HG03571 (cell line): ENCODE results near the gene GRIFIN.

Experiments used
- ATAC-seq: cut with Tn5 transposase; IDR thresholded peaks from one replicate; pipeline ENCODE4 v1.9.1; 2021; ENCODE audit not compliant: unreplicated experiment

GRIFIN gene, protein sequence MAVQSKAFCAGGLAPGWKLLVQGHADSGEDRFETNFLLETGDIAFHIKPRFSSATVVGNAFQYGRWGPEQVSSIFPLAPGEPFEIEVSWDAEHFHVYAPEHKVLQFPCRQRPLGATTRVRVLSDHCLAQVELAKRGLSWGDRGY

DNA sequence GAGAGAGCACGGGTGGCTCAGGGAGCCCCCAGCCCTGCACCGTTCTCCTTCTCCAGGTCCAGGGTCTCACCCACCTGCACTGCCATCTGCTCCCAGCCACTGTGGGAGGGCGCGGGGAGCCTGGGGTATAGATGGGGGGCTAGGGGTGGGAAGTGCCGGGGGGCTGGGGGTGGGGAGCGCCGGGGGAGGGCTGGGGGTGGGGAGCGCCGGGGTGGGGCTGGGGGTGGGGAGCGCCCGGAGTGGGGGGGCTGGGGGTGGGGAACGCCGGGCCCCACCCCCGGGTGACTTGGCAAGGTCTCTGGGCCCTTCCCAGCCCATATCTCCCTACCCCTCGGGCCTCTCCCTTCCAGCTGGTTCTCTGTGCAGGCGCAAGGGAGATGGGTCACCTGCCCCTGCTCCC is at the start of gene GRIFIN:
Gene GRIFIN, minus strand, starts transcription at position 101 of the 400 bp plus-strand sequence. Its CDS starts 15 bp downstream, at position 86.
- no peak for ATAC-seq

DNA sequence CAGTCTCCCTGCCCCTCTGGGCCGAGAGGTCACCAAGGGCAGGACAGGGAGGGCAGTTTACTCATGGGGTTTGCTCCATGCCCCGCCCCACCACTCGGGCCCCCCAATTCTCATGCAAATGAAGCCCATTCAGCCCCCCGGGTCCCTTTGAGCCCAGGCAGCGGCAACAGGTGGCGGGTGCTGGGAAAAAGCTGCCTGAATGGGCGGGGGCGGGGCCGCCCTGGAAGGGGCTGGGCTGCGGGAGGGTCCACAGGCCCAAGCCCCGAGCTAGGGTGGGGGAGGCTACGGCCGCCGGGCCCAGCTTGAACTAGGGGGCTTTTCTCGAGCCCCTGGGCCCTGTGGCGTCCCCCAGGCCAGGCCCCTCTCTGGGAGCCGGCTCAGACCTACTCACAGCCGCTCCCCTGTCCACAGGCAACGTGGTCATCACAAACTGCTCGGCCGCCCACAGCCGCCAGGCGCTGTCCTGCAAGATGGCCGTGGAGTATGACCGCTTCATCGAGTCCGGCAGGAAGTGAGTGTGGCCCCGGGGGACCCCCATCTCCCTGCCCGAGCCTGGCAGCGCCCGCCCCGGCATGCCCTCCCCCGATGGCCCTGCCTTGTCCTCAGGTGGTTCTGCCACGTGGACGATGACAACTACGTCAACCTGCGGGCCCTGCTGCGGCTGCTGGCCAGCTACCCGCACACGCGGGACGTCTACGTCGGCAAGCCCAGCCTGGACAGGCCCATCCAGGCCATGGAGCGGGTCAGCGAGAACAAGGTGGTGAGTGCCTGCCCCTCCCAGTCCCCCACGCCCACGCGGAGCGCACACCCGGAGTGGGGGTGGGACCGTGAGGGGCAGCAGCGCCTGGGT is 48.8 kb upstream of the GRIFIN start:
- no peak for ATAC-seq

DNA sequence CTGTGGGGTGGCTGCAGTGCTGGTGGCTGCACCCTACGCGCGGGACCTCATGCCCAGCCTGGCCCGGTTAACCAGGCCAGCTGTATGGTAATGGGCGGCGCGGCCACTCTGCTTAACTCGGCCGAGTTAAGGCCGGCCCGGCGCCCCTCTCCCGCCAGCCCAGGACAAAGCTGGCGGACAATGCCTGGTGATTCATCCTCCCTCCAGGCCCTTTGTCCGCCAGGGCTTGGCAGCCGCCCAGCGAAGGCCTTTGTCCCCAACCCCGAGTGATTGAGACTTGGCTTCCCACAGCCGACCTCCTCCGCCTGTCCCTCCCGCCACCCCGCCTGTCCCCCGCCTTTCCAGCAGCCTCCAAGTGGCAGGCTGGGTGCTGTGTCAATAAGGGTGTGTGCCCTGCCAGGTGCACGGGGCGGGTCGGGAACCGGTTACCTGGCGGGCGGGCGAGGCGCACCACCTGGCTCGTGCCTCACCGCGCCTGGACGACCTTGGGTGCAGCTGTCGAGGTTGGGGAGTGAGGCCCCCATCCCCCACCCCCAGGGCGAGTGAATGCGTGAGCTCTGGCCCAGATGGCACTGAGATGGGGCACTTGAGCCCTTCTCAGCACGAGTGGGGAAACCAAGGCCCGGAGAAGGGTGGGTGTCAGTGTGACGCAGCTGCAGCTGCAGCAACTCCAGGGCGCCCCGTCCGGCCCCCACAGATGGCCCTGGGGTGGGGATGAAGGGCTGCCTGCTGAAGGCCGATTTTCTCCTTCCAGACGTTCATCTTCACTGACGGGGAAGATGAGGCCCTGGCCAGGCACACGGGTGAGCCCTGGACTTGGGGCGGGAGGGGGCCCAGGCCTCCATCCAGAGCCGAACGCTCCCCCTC is 48.0 kb upstream of the GRIFIN start:
- no peak for ATAC-seq

DNA sequence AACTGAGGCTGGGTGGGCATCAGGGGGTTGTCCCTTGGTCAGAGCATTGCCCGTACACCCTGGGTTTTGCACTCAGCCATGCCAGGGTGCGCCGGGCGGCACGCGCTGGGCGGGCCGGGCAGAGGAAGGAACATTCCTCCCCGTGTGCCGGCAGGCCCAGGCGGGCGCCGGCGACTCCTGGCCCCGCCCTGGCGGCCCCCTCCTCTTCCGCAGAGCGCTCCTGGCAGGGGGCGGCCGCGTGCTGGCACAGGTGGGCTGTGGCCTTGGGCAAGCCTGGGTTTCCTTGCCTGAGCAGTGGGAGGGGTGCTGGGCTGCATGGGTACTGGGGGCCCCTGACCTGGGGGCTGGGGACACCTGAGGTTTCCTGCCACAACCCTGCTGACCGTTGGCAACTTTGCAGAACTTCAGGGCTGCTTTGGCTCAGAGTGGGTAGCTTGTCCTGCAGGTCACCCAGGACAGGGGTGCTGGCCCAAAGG is 47.3 kb upstream of the GRIFIN start:
- ATAC-seq: no peak

DNA sequence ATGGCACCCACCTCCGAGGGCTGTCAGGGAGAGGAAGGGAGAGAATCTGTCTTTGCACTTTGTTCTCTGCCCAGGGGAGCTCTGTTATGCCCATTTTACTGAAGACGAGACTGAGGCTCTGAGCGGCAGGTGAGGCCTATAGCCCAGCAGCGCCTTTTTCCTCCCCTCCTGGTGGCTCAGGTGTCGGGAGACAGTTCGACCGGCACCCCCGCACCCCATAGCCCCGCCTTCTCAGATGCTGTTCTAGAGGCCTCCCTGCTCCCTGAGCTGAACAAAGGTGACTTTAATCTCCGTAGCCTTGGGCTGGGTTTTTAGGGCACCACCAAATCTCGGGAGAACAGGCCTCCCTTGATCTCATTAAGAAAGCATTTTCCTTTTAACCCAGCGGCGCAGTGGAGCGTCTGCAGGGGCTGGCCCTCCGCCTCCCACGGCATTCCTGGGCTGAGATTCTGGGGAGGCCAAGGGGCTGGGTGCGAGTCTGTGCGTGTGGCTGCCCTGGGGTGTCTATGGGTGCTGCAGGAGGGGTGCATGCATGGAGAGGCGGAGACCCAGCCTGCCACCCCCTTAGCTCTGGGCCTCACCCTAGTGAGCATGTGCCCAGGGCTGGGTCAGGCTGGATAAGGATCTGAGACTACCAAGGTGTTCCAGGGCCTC is 46.7 kb upstream of the GRIFIN start:
- no peak for ATAC-seq

DNA sequence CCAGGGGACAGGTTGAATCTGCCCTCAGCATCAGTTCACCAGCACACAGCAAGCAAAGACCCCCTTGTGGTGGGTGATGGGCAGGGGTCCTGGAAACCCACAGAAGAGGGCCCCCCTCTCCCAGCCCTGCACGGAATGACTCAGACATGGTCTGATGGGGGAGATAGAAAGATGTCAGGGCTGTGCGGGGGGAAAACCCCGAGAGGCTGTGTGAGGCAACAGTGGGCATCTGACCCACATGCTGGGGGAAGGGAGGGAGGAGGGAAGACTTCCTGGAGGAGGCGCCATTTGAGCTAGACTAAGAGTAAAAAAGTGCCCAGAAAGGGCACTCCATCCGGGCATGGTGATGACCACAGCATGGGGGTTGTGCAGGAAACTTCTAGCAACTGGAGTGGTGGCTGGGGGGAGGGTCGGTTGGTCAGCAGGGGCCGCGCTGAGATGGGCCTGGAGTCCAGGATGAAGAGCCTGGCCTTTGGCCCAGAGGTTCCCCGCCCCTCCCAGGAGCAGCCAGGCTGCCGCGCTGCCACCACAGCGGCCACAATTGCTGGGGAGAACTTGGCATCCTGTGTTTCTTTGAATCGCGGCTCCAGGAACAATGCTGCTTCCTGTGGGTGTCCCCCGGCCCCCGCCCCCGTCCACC is 45.9 kb upstream of the GRIFIN start:
- no peak for ATAC-seq

DNA sequence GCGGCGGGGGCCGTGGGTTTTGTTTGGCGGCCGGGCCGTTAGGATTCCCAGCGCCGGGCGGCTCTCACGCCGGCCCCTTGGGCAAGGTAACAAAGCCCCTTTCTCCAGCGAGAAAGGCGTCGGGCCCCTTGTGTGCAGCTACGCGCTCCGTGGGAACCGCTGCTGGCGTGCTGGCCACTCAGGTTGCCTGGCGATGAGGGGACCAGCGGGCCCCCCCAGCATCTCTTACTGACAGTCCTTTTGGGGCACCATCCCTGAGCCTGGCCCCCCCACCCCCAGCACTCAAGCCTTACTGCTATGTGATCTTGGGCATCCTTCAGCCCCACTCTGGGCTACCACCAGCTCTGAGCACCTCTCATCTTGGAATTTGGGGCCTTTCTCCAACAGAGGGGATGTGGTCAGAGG is 45.1 kb upstream of the GRIFIN start:
- no peak for ATAC-seq

DNA sequence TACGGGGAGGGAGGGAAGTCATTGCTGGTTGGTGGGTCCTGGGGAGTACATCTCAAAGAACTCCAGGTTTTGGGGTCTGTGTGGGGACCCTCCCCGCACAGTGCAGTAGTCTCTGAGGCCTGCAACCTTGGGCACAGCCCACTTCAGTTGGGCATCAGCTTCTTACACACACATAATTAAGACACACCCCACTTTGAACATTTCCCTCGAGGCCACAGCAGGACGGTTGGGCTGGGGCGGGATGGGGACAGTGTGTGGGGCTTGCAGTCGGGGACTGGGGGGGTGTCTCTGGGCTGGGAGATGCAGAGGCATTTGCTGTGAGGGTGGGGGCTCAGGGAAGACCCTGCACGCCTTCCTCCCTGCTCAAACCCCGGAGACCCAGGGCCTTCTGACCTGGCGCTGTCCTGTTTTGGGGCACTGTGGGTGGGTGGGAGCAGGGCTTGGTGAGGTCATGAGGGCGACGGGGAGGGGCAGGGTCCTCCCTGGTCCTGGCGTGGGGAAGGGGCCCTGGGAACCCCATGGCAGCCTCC is 44.6 kb upstream of the GRIFIN start:
- ATAC-seq: no peak

DNA sequence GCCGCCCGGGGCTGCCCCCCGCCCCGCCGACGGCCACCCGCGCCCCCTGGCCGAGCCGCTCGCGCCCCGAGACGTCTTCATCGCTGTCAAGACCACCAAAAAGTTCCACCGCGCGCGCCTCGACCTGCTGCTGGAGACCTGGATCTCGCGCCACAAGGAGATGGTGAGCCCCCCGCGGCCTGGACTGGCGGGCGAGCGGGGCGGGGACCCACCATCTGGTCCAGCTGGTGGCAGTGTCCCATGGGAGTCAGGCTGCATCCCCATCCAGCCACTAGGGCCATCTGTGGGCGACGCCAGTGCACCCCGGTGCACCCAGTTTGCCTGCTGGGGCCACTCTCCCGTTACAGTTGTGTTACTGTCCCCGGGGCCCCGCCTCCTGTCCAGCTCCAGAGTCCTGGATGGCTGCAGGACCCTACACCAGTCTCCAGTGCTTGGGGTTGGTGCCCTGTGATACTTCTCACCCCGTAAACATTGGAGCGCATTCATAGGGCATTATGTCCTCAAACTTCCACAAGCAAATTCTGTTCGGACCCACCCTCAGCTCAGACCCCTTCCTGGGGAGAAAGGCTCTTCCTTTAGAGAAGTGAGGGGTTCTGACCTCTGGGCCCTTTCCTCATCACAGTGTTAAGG is 44.0 kb upstream of the GRIFIN start:
- no peak for ATAC-seq

DNA sequence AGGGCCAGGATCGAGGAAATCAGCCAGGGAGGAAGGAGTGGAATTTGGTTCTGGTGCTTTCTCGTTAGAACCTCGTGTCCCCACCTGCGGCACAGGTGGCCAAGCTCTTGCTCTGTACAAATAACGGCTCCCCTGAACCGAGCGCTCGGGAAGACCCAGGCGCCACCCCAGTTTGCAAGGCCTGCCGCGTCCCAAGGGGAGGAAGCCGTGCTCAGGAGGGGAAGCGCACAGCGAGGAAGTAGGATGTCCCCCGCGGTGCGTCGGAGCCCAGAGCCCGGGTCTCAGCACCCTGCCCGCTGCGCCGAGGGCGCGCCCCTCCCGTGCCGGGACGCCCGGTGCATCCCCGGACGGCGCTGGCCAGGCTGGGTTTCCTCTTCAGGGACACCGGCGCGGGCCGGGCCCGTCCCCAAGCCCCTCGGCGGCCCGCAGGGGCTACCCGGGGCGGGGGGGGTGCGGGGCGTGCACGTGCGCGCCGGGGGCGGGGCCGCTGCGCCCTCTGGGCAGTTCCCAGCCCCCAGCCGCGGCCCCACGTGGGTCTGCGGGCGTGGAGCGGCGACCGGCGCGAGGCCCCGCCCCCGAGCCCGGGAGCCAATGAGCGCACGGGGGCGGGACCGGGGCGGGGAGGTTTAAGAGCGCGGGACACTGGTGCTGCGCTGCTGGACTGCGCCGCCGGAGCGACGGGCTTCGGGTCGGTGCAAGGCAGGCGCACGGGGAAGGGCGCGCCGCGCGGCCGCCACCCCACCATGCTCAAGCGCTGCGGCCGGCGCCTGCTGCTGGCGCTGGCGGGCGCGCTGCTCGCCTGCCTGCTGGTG is 43.1 kb upstream of the GRIFIN start, which contains the start of gene LFNG:
Gene LFNG, plus strand, starts transcription at position 656 of the 812 bp plus-strand sequence. Its CDS starts 88 bp downstream, at position 744.
- ATAC-seq: peak; percentile 81

DNA sequence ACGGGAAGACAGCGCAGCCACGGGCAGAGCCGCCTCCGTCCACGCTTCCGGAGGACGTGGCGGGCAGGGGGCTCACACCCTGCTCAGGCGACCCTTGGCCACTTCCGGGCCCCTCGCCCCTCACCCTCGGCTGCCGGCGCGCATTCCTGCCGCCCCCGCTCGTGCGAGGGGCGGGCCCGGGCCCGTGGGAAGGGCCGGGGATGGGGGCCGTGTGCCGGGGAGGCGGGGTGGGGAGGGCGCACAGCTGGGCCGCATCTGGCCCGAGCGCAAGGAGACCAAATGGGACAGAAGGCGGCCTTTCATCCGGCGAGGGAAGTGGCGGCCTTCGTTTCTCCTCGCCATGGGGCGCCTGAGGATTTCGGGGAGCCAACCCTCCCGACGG is 42.5 kb upstream of the GRIFIN start:
- no peak for ATAC-seq

DNA sequence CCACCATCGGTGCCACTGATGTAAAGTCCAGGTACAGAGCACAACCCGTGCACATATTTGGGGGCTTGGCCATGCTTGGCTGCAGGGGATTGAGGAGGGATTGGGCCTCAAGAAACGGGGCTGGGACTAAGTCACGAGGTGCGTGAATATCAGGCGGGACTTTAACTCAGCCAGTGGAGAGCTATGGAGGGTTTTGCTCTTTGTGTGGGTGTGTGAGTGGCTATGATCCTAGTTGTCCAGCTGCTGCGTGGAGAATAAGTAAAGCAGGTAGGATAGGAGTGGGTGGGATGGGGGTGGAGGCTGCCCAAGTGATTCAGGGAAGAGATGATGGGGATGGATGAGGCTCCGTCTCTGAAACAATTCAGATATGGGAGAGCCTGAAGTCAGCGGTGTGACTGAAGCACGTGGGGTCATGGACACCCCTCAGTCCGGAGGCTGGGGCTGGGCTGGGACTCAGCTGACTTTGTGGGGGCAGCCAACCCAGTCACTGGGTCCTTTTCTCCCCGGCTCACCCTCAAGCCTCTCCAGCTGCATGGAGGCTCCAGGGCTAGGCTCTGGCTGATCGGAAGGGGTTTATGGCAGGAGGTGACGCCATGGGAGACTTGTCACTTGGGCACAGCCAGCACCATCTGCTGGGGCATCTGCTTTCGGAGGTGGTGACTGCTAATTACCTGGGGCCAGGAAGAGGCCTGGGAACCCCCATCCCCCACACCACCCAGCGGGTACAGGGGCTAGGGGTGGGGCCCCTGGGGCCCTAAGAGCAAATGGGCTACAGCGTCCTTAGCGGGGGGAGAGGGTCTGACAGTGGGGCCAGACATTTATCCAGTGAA is 41.7 kb upstream of the GRIFIN start:
- ATAC-seq: no peak

DNA sequence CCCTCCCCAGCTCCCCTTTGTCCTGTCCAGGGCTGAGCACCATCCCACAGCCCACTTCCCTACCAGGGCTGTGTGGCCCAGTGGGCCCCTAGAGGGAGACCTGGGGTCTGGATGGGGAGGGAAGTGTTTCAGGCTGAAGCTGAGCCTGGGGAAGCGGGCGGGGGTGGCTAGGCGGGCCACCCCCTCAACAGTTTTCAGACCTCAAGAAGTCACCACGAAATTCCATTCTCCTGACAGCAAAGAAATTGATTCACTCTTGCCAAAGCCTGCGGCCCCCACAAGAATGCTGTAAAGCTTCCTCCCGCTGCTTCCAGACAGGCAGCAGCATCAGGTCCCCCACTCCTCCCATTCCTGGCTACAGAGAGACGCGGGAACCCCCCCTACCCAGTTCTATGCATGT is 40.8 kb upstream of the GRIFIN start:
- ATAC-seq: no peak

DNA sequence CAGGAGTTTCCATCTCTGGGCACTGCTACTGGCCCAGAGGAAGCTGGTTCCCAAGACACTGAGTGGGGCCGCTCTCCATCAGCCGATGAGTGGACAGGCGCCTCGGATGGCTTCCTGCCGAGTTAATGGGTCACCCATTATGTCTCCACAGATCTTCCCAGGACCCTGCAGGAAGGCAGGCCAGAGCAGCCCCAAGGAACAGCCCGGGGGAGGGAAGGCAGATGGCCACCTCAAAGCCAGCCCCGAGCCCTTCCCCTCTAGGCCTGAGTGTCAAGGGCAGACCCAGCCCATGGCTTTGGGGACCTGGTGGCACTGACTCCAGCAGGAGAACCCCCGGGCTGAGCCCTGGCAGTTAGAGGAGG is 40.0 kb upstream of the GRIFIN start:
- no peak for ATAC-seq

DNA sequence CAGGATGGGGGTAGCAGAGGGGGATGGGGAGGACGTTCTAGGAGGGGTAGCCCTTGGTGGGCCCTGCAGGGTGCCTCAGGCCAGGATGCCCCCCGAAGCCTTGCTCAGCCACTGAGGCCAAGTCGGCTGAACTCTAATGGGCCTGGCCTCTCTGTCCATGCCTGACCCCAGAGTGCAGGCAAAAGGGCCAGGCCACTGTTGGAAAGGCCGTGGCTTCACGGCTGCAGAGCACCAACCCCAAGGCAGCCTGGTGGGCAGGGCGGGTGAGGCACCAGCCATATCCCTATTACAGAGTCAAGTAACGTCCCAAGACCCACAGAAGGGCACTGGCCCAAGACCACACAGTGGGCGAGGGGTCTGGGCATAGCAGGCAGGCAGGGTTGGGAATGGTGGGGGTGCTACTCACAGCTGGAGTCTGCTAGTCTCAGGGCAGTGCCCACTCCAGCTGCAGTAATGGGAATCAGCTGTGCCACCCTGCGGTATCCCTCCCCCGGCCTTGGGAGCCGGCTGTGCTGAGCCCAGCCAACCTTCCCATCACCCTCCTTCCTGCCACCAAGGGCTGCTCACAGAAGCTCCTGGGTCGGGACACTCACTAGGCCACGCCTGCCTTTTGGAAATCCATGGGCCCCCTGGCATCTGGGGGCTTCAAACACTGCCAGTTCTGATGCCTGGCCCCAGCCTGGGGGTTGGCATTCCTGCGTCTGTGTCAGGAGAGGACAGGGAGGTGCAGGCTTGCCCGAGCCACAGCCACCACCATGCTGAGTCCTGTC is 39.4 kb upstream of the GRIFIN start:
- ATAC-seq: no peak

DNA sequence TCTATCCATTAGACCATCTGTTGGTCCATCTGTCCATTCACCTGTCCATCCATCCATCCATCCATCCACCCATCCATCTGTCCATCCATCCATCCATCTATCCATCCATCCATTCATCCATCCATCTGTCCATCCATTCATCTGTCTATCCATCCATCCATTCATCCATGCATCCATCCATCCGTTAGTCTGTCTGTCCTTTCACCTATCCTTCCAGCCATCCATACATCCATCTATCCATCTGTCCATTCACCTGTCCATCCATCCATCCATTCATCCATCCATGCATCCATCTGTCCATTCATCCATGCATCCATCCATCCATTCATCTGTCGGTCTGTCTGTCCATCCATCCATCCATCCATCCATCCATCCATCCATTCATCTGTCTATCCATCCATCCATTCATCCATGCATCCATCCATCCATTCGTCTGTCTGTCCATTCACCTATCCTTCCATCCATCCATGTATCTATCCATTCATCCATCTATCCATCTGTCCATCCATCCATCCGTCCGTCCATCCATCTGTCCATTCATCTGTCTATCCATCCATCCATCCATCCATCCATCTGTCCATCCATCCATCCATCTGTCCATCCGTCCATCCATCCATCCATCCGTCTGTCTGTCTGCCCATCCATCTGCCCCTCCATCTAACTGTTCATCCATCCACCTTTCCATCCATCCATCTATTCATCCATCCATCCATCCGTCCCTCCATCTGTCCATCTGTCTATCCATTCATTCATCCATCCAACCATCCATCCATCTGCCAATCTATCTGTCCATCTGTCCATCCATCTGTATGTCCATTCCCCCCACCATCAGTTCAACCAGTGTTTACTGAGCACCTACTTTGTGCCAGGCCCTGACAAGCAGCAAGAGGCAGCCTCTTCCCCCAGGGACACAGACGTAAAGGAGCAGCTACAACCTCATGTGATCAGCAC is 38.5 kb upstream of the GRIFIN start:
- no peak for ATAC-seq
